DND-41 (cell line): ENCODE data around the gene TAAR6.

Experiments used
- ATAC-seq: fragments of 200-7000 bp; cut with Tn5 transposase; 3 replicates; pipeline ENCODE4 v1.9.1; 2021; ENCODE audit warnings: low read depth; ENCODE audit not compliant: insufficient read depth
- DNase-seq: peaks from one replicate; pipeline ENCODE4 v3.0.0-alpha.2; 2020
- H2AFZ ChIP-seq: 2 replicates; pipeline ENCODE4 v1.6.0; 2012; ENCODE audit warnings: low read depth, low read length
- H3K27ac ChIP-seq: 2 replicates; pipeline ENCODE4 v1.5.1; 2012; ENCODE audit warnings: low read length, inconsistent platforms
- H3K27me3 ChIP-seq: fragments of 200-600 bp; sonication (generic); 2 replicates; pipeline ENCODE4 v1.6.0; 2012; ENCODE audit warnings: low read length, mild to moderate bottlenecking, inconsistent platforms; ENCODE audit not compliant: insufficient read depth, poor library complexity
- H3K36me3 ChIP-seq: 2 replicates; pipeline ENCODE4 v1.5.1; 2012; ENCODE audit warnings: low read length, inconsistent platforms; ENCODE audit not compliant: insufficient read depth
- H3K4me1 ChIP-seq: 2 replicates; pipeline ENCODE4 v1.5.1; 2012; ENCODE audit warnings: mild to moderate bottlenecking, low read length; ENCODE audit not compliant: insufficient read depth
- H3K4me2 ChIP-seq: 2 replicates; pipeline ENCODE4 v1.6.0; 2012; ENCODE audit warnings: mild to moderate bottlenecking, moderate library complexity, low read length, inconsistent platforms; ENCODE audit not compliant: insufficient read depth
- H3K4me3 ChIP-seq, 2 experiments: fragments of 200-600 bp in 1 of 2; shearing (Covaris generic) in 1 of 2; 2 replicates each; pipeline ENCODE4 v1.5.1; 2012 to 2016; ENCODE audit warnings: inconsistent platforms in 2 of 2, low read length in 2 of 2, mild to moderate bottlenecking in 2 of 2, low read depth in 1 of 2, moderate library complexity in 1 of 2
- H3K79me2 ChIP-seq: 2 replicates; pipeline ENCODE4 v1.6.0; 2012; ENCODE audit warnings: low read length, inconsistent platforms; ENCODE audit not compliant: insufficient read depth
- H3K9ac ChIP-seq: 2 replicates; pipeline ENCODE4 v1.6.0; 2012; ENCODE audit warnings: low read depth, mild to moderate bottlenecking, inconsistent platforms, low read length, moderate library complexity
- H3K9me3 ChIP-seq: 2 replicates; pipeline ENCODE4 v1.5.1; 2012; ENCODE audit warnings: low read length, moderate library complexity, mild to moderate bottlenecking, inconsistent platforms; ENCODE audit not compliant: insufficient read depth, severe bottlenecking
- H4K20me1 ChIP-seq: 2 replicates; pipeline ENCODE4 v1.6.0; 2012; ENCODE audit warnings: low read length; ENCODE audit not compliant: insufficient read depth
- CTCF ChIP-seq: IDR thresholded peaks from 2 replicates; pipeline ENCODE4 v1.5.1; 2012; ENCODE audit warnings: borderline replicate concordance, low read length, moderate library complexity, mild to moderate bottlenecking; ENCODE audit not compliant: poor library complexity, severe bottlenecking; ENCODE audit errors: extremely low read depth
- EZH2 ChIP-seq: IDR thresholded peaks from 3 replicates; pipeline ENCODE4 v1.6.1; 2012; ENCODE audit warnings: borderline replicate concordance, low read depth, mild to moderate bottlenecking, moderate library complexity, low read length, inconsistent platforms; ENCODE audit not compliant: severe bottlenecking

The TAAR6 gene

GRCh38 chr6:132567566-132567965 is 2.6 kb upstream of the TAAR6 start:
- H3K79me2 ChIP-seq: no peaks in the 10 kb centered on the region
- ATAC-seq: no peak
- no peak overlapping the region for H2AFZ ChIP-seq
- H3K9ac ChIP-seq: no peak overlapping the region
- DNase-seq: no peak
- H3K4me1 ChIP-seq: no peaks in the 10 kb centered on the region
- TF ChIP-seq CTCF (no peak), EZH2 (no peak)
- no peak overlapping the region for H3K4me3 ChIP-seq
- no peaks in the 10 kb centered on the region for H4K20me1 ChIP-seq
- H3K27ac ChIP-seq: no peak overlapping the region
- H3K9me3 ChIP-seq: no peaks in the 10 kb centered on the region
- H3K27me3 ChIP-seq: no peaks in the 10 kb centered on the region
- H3K4me2 ChIP-seq: no peak overlapping the region
- no peaks in the 10 kb centered on the region for H3K36me3 ChIP-seq

GRCh38 chr6:132568611-132569010 is 1.5 kb upstream of the TAAR6 start:
- Histone ChIP-seq H3K79me2 (no peaks in the 10 kb centered on the region), H3K27me3 (no peaks in the 10 kb centered on the region), H3K9ac (no peak overlapping the region), H3K4me3 (no peak overlapping the region), H3K4me2 (no peak overlapping the region), H3K27ac (no peak overlapping the region), H4K20me1 (no peaks in the 10 kb centered on the region), H3K4me1 (no peaks in the 10 kb centered on the region), H2AFZ (no peak overlapping the region), H3K9me3 (no peaks in the 10 kb centered on the region), H3K36me3 (no peaks in the 10 kb centered on the region)
- DNase-seq (no peak), ATAC-seq (no peak)
- TF ChIP-seq CTCF (no peak), EZH2 (no peak)

GRCh38 chr6:132569170-132569569 is 952 bp upstream of the TAAR6 start:
- Histone ChIP-seq H3K9ac (no peak overlapping the region), H3K79me2 (no peaks in the 10 kb centered on the region), H3K4me1 (no peaks in the 10 kb centered on the region), H3K9me3 (no peaks in the 10 kb centered on the region), H3K4me2 (no peak overlapping the region), H3K27ac (no peak overlapping the region), H3K36me3 (no peaks in the 10 kb centered on the region), H4K20me1 (no peaks in the 10 kb centered on the region), H3K4me3 (no peak overlapping the region), H3K27me3 (no peaks in the 10 kb centered on the region), H2AFZ (no peak overlapping the region)
- no peak for TF ChIP-seq CTCF
- no peak for TF ChIP-seq EZH2
- no peak for ATAC-seq
- no peak for DNase-seq

- H2AFZ ChIP-seq: no peak overlapping the region
- H3K9ac ChIP-seq: no peak overlapping the region
- no peaks in the 10 kb centered on the region for H3K27me3 ChIP-seq
- ATAC-seq: no peak
- DNase-seq: no peak
- H3K4me3 ChIP-seq: no peak overlapping the region
- no peaks in the 10 kb centered on the region for H3K4me1 ChIP-seq
- H3K9me3 ChIP-seq: no peaks in the 10 kb centered on the region
- no peaks in the 10 kb centered on the region for H3K79me2 ChIP-seq
- no peak overlapping the region for H3K4me2 ChIP-seq
- no peaks in the 10 kb centered on the region for H4K20me1 ChIP-seq
- H3K27ac ChIP-seq: no peak overlapping the region
- no peaks in the 10 kb centered on the region for H3K36me3 ChIP-seq
- TF ChIP-seq CTCF (no peak), EZH2 (no peak)
Observed at GRCh38 chr6:132571774-132572173, 1.7 kb downstream of the TAAR6 start.
